Keratinocyte (primary cell): ENCODE results near the gene NPSR1. TPM values are rescaled to one million over a fixed set of nuclear protein-coding genes. Genes with fewer than 3 reads are reported as not detected.

ENCODE experiments used
- DNase-seq: peaks from one replicate; pipeline ENCODE4 v3.0.0-alpha.2; 2011; ENCODE audit warnings: low read depth, missing footprints, low spot score
- FAIRE-seq: peaks from 2 replicates; lab custom pipeline; 2011; peaks lifted over from hg19 to GRCh38; lab: Jason Lieb, UNC
- H2AFZ ChIP-seq: 2 replicates; pipeline ENCODE4 v1.6.0; 2012; ENCODE audit warnings: low read length, control low read depth, inconsistent platforms; ENCODE audit not compliant: control insufficient read depth
- H3K27ac ChIP-seq: 2 replicates; pipeline ENCODE4 v1.5.1; 2011; ENCODE audit warnings: low read length; ENCODE audit not compliant: control insufficient read depth, insufficient read depth
- H3K27me3 ChIP-seq: 3 replicates; pipeline ENCODE4 v1.6.0; 2011; ENCODE audit warnings: low read length; ENCODE audit not compliant: control insufficient read depth, insufficient read depth; ENCODE audit errors: extremely low read depth
- H3K36me3 ChIP-seq, 2 experiments: 2 replicates in 1 of 2; 3 replicates in 1 of 2; pipeline ENCODE4 v1.5.1; 2011; ENCODE audit warnings: low read length in 2 of 2, mild to moderate bottlenecking in 1 of 2; ENCODE audit not compliant: control insufficient read depth in 2 of 2, insufficient read depth in 2 of 2; ENCODE audit errors: extremely low read depth in 1 of 2
- H3K4me1 ChIP-seq: 3 replicates; pipeline ENCODE4 v1.5.1; 2011; ENCODE audit warnings: low read length; ENCODE audit not compliant: control insufficient read depth, insufficient read depth; ENCODE audit errors: extremely low read depth
- H3K4me2 ChIP-seq: 3 replicates; pipeline ENCODE4 v1.6.0; 2011; ENCODE audit warnings: low read depth, low read length; ENCODE audit not compliant: control insufficient read depth, insufficient read depth; ENCODE audit errors: extremely low read depth
- H3K4me3 ChIP-seq, 3 experiments: fragments of 200-600 bp in 1 of 3; sonication (generic) in 1 of 3; 2 replicates in 2 of 3; 3 replicates in 1 of 3; pipeline ENCODE4 v1.5.1; 2011 to 2016; ENCODE audit warnings: low read length in 3 of 3, mild to moderate bottlenecking in 3 of 3, control low read depth in 2 of 3, inconsistent platforms in 1 of 3, low read depth in 1 of 3, mixed read lengths in 1 of 3, mixed run types in 1 of 3, moderate library complexity in 1 of 3; ENCODE audit not compliant: control insufficient read depth in 2 of 3, insufficient read depth in 2 of 3; ENCODE audit errors: extremely low read depth in 1 of 3
- H3K79me2 ChIP-seq: 2 replicates; pipeline ENCODE4 v1.6.0; 2012; ENCODE audit warnings: low read length; ENCODE audit not compliant: control insufficient read depth, insufficient read depth
- H3K9ac ChIP-seq: 3 replicates; pipeline ENCODE4 v1.6.0; 2011; ENCODE audit warnings: low read length; ENCODE audit not compliant: control insufficient read depth, insufficient read depth; ENCODE audit errors: extremely low read depth
- H3K9me1 ChIP-seq: 3 replicates; pipeline ENCODE4 v1.6.0; 2011; ENCODE audit warnings: low read length; ENCODE audit not compliant: control insufficient read depth, insufficient read depth; ENCODE audit errors: extremely low read depth
- H3K9me3 ChIP-seq: 2 replicates; pipeline ENCODE4 v1.5.1; 2012; ENCODE audit warnings: low read depth, low read length; ENCODE audit not compliant: control insufficient read depth
- H4K20me1 ChIP-seq: 3 replicates; pipeline ENCODE4 v1.6.0; 2011; ENCODE audit warnings: low read length; ENCODE audit not compliant: control insufficient read depth, insufficient read depth; ENCODE audit errors: extremely low read depth
- CTCF ChIP-seq, 3 experiments: IDR thresholded peaks in 1 of 3; conservative IDR thresholded peaks in 1 of 3; optimal IDR thresholded peaks in 1 of 3; 2 replicates in 2 of 3; 3 replicates in 1 of 3; pipeline versions ENCODE3 to v1.5.1; 2011; ENCODE audit warnings: low read length in 3 of 3, mild to moderate bottlenecking in 3 of 3, moderate library complexity in 2 of 3, control low read depth in 1 of 3, inconsistent platforms in 1 of 3; ENCODE audit not compliant: insufficient read depth in 2 of 3; ENCODE audit errors: extremely low read depth in 1 of 3
- EZH2 ChIP-seq: IDR thresholded peaks from one replicate; pipeline ENCODE4 v1.6.1; 2012; ENCODE audit warnings: inconsistent platforms, mild to moderate bottlenecking, low read length, moderate library complexity
- dilution Hi-C: fragments of 300-500 bp; cut with MboI; formaldehyde crosslinking; loops from one replicate; pipeline ENCODE4 v1.7.0; 2020; ENCODE audit warnings: low sequenced_read_pairs; ENCODE audit not compliant: extremely low pct_ligation_motif_present
- polyA plus RNA-seq, 5 experiments: library from polyadenylated mRNA; depleted of rRNA in 3 of 5; stranded (reverse) in 3 of 5; stranded (forward) in 1 of 5; unstranded in 1 of 5; fragments of >200 nt; gene quantifications; 1 replicate in 1 of 5; 2 replicates in 3 of 5; 3 replicates in 1 of 5; pipeline versions ENCODE4 v1.2.1 to v1.2.3, GENCODE V29; 2011 to 2012; ENCODE audit warnings: missing spikeins in 2 of 5, low read depth in 1 of 5, low replicate concordance in 1 of 5

The NPSR1 gene
- polyA plus RNA-seq, 1 donor (not counting 4 experiments of a cell fraction or from before 2014, with no cell fraction given) = not detected

- Histone ChIP-seq H4K20me1 (no peaks in the 10 kb centered on the region), H3K79me2 (no peaks in the 10 kb centered on the region), H3K36me3 (no peaks in the 10 kb centered on the region), H3K9ac (no peak overlapping the region), H3K9me3 (no peaks in the 10 kb centered on the region), H3K9me1 (no peaks in the 10 kb centered on the region), H3K4me1 (no peaks in the 10 kb centered on the region), H3K27ac (no peak overlapping the region), H2AFZ (no peak overlapping the region), H3K4me3 (no peak overlapping the region), H3K27me3 (no peaks in the 10 kb centered on the region), H3K4me2 (no peak overlapping the region)
- FAIRE-seq (no peak), DNase-seq (no peak)
- dilution Hi-C loops = no loop called here
- TF ChIP-seq CTCF (optimal IDR thresholded peaks at IDR 0.05 in 1 of 3, IDR thresholded peaks at IDR 0.05 in 1 of 3, conservative IDR thresholded peaks at IDR 0.05 in 1 of 3; ENCODE audit: extremely low read depth in 1 of 3, insufficient read depth in 2 of 3, low read length in 3 of 3) (no peak), EZH2 (no peak)
These were observed 29.5 kb downstream of the NPSR1 start for GRCh38 chr7:34687529-34687928.

GRCh38 chr7:34696415-34696814 lies 38.4 kb downstream of the NPSR1 start:
- no peak for FAIRE-seq

More at GRCh38 chr7:34696415-34696814, 38.4 kb downstream of the NPSR1 start:
- no peaks in the 10 kb centered on the region for H3K9me1 ChIP-seq
- dilution Hi-C loops = no loop called here
- H3K4me3 ChIP-seq = no peak overlapping the region
- no peaks in the 10 kb centered on the region for H3K27me3 ChIP-seq
- H4K20me1 ChIP-seq = no peaks in the 10 kb centered on the region
- H3K27ac ChIP-seq = no peak overlapping the region
- no peaks in the 10 kb centered on the region for H3K79me2 ChIP-seq
- no peaks in the 10 kb centered on the region for H3K4me1 ChIP-seq
- H3K9me3 ChIP-seq = no peaks in the 10 kb centered on the region
- no peak for DNase-seq
- no peaks in the 10 kb centered on the region for H3K36me3 ChIP-seq
- TF ChIP-seq CTCF (optimal IDR thresholded peaks at IDR 0.05 in 1 of 3, IDR thresholded peaks at IDR 0.05 in 1 of 3, conservative IDR thresholded peaks at IDR 0.05 in 1 of 3; ENCODE audit: extremely low read depth in 1 of 3, insufficient read depth in 2 of 3, low read length in 3 of 3) (no peak), EZH2 (no peak)
- H3K4me2 ChIP-seq = no peak overlapping the region
- H2AFZ ChIP-seq = no peak overlapping the region
- no peak overlapping the region for H3K9ac ChIP-seq
